ENCODE measurements around the gene GLCCI1. TPM values are rescaled to one million over a fixed set of nuclear protein-coding genes. Genes with fewer than 3 reads are reported as not detected.

The GLCCI1 gene
- total RNA-seq, 4 donors from 2014 or later: 1.5 to 9.9 (median 5.6) TPM

DNA sequence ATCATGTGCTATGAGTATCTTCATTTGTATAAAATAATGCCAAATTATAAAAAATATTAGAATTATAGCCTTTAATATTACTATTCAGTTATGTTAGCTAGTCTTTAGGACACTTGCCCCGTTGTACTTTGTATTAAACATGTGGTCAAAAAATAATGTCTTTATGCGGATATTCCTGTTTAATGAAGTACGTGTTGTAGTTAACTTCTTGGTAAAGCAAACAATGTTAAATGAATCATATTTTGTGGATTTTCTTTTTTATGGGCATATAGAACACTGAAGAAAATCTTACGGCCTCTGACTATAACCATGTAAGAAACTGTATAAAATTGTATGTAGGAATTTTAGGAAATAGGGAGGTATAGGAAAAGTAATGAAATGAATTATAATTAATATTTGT is 14.3 kb downstream of the GLCCI1 start:
- Histone ChIP-seq H3K9me3 (no peaks in the 10 kb centered on the region), H3K4me1 (peaks cover 0 to 9% (median 0%) of the 10 kb centered on the region in 3 donors), H3K4me3 (no peak overlapping the region), H3K27me3 (no peaks in the 10 kb centered on the region), H3K36me3 (no peaks in the 10 kb centered on the region), H3K27ac (no peak overlapping the region)
- no peak for DNase-seq
- intact Hi-C loops (cut with DNase I): no loop called here
- no peak for TF ChIP-seq CTCF (IDR thresholded peaks at IDR 0.05)
- no peak for TF ChIP-seq POLR2A (IDR thresholded peaks at IDR 0.05)
- 91 to 97% methylated on average over 4 of the region's 4 CpGs for WGBS, 2 donors

DNA sequence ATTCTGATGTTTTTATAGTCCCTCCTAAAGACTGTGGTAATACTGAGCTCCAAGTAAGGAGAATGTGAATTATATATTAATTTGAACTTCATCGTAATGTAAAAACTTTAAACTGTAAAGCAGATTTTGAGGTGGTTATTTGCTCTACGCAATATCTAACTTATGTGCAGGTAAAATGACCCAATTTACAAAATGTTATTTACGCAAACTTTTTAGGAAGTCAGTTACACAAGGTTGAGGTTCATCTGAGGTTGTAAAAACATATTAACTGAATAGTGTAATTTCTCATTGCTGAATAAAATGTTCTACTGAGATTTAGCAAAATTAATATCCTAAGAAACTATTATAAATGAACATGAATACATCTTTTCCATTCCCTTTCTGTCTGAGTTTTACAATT is 15.8 kb downstream of the GLCCI1 start:
- Histone ChIP-seq H3K9me3 (no peaks in the 10 kb centered on the region), H3K36me3 (no peaks in the 10 kb centered on the region), H3K4me1 (peaks cover 0 to 7% (median 0%) of the 10 kb centered on the region in 3 donors), H3K4me3 (no peak overlapping the region), H3K27ac (no peak overlapping the region), H3K27me3 (no peaks in the 10 kb centered on the region)
- WGBS, 2 donors: 62 to 65% methylated on average over 3 of the region's 3 CpGs
- no peak for DNase-seq
- intact Hi-C loops (cut with DNase I): no loop called here
- TF ChIP-seq CTCF (IDR thresholded peaks at IDR 0.05) (no peak), POLR2A (IDR thresholded peaks at IDR 0.05) (no peak)

GRCh38 chr7:7988706-7989105 is 20.1 kb downstream of the GLCCI1 start:
- Histone ChIP-seq H3K27ac (no peak overlapping the region), H3K27me3 (no peaks in the 10 kb centered on the region), H3K9me3 (peaks cover 0 to 21% (median 0%) of the 10 kb centered on the region in 3 donors), H3K36me3 (no peaks in the 10 kb centered on the region), H3K4me3 (no peak overlapping the region), H3K4me1 (peaks cover 0 to 15% (median 0%) of the 10 kb centered on the region in 3 donors)
- intact Hi-C loops (cut with DNase I): no loop called here
- no peak for DNase-seq
- TF ChIP-seq POLR2A (IDR thresholded peaks at IDR 0.05) (no peak), CTCF (IDR thresholded peaks at IDR 0.05) (no peak)

GRCh38 chr7:7989133-7989532 is 20.5 kb downstream of the GLCCI1 start:
- Histone ChIP-seq H3K27me3 (no peaks in the 10 kb centered on the region), H3K4me3 (no peak overlapping the region), H3K36me3 (no peaks in the 10 kb centered on the region), H3K27ac (no peak overlapping the region), H3K4me1 (peaks cover 0 to 15% (median 0%) of the 10 kb centered on the region in 3 donors), H3K9me3 (peaks cover 0 to 24% (median 0%) of the 10 kb centered on the region in 3 donors)
- intact Hi-C loops (cut with DNase I): no loop called here
- DNase-seq: no peak
- no peak for TF ChIP-seq CTCF (IDR thresholded peaks at IDR 0.05)
- TF ChIP-seq POLR2A (IDR thresholded peaks at IDR 0.05): no peak
- WGBS, 2 donors: 93 to 95% methylated on average over 1 of the region's 1 CpG

- WGBS, 2 donors: 63 to 79% methylated on average over 5 of the region's 5 CpGs
- TF ChIP-seq CTCF (IDR thresholded peaks at IDR 0.05): no peak
- TF ChIP-seq POLR2A (IDR thresholded peaks at IDR 0.05): no peak
- Histone ChIP-seq H3K4me3 (peak overlapping the region in 2 of 4 donors; percentile 8 to 13), H3K27me3 (no peaks in the 10 kb centered on the region), H3K27ac (peak overlapping the region in 1 of 4 donors; percentile 21), H3K4me1 (peaks cover 0 to 15% (median 0%) of the 10 kb centered on the region in 3 donors), H3K9me3 (peaks cover 0 to 24% (median 0%) of the 10 kb centered on the region in 3 donors), H3K36me3 (no peaks in the 10 kb centered on the region)
- no peak for DNase-seq
- intact Hi-C loops (cut with DNase I): no loop called here
Observed at GRCh38 chr7:7989616-7990440, 21.2 kb downstream of the GLCCI1 start.

Data from esophagus squamous epithelium (tissue), 5 donors.